GM12872 (cell line): Measurements from ENCODE around the gene WDR5.

Experiments used
- CTCF ChIP-seq: IDR thresholded peaks from 3 replicates; pipeline ENCODE4 v1.5.1; 2011; ENCODE audit warnings: low read depth, mild to moderate bottlenecking, low read length, moderate library complexity; ENCODE audit not compliant: insufficient read depth

Gene WDR5

GRCh38 chr9:134149380-134149779, 13.5 kb downstream of the WDR5 start:
- no peak for TF ChIP-seq CTCF

GRCh38 chr9:134150557-134151214, 14.8 kb downstream of the WDR5 start:
- no peak for TF ChIP-seq CTCF

- TF ChIP-seq CTCF = no peak
These were observed 16.2 kb downstream of the WDR5 start for GRCh38 chr9:134152022-134152448.

- no peak for TF ChIP-seq CTCF
These were observed 16.6 kb downstream of the WDR5 start for GRCh38 chr9:134152488-134152887.

GRCh38 chr9:134153450-134153849, 17.6 kb downstream of the WDR5 start:
- TF ChIP-seq CTCF = no peak

- no peak for TF ChIP-seq CTCF
These were observed 18.4 kb downstream of the WDR5 start for GRCh38 chr9:134154262-134154701.

GRCh38 chr9:134155812-134156377, 20.0 kb downstream of the WDR5 start:
- TF ChIP-seq CTCF = no peak
